Mucosa of rectum (tissue), 2 donors: Measurements from ENCODE around the gene CYP1A1.

Experiments used
- H3K27ac ChIP-seq, 2 donors: one replicate each; pipeline ENCODE4 v1.7.0; 2013; ENCODE audit warnings: inconsistent platforms in 2 of 2, low read depth in 2 of 2, low read length in 2 of 2
- H3K27me3 ChIP-seq, 2 donors: one replicate each; pipeline ENCODE4 v1.7.0; 2013; ENCODE audit warnings: low read length in 2 of 2; ENCODE audit not compliant: control insufficient read depth in 2 of 2, insufficient read depth in 2 of 2
- H3K36me3 ChIP-seq, 2 donors: one replicate each; pipeline ENCODE4 v1.7.0; 2013; ENCODE audit warnings: low read length in 2 of 2; ENCODE audit not compliant: control insufficient read depth in 2 of 2, insufficient read depth in 2 of 2
- H3K4me1 ChIP-seq, 2 donors: one replicate each; pipeline ENCODE4 v1.7.0; 2013; ENCODE audit warnings: low read length in 2 of 2, mild to moderate bottlenecking in 1 of 2; ENCODE audit not compliant: control insufficient read depth in 2 of 2, insufficient read depth in 2 of 2
- H3K4me3 ChIP-seq, 2 donors: one replicate each; pipeline ENCODE4 v1.7.0; 2013; ENCODE audit warnings: low read length in 2 of 2
- H3K9ac ChIP-seq, 2 donors: one replicate each; pipeline ENCODE4 v1.7.0; 2013; ENCODE audit warnings: low read length in 2 of 2, low read depth in 1 of 2, mild to moderate bottlenecking in 1 of 2
- H3K9me3 ChIP-seq, 2 donors: one replicate each; pipeline ENCODE4 v1.7.0; 2013; ENCODE audit warnings: low read length in 2 of 2; ENCODE audit not compliant: control insufficient read depth in 2 of 2
- donor health status: healthy.
- donor health status: Normal muscosa, but diverticular disease.

Gene CYP1A1

DNA sequence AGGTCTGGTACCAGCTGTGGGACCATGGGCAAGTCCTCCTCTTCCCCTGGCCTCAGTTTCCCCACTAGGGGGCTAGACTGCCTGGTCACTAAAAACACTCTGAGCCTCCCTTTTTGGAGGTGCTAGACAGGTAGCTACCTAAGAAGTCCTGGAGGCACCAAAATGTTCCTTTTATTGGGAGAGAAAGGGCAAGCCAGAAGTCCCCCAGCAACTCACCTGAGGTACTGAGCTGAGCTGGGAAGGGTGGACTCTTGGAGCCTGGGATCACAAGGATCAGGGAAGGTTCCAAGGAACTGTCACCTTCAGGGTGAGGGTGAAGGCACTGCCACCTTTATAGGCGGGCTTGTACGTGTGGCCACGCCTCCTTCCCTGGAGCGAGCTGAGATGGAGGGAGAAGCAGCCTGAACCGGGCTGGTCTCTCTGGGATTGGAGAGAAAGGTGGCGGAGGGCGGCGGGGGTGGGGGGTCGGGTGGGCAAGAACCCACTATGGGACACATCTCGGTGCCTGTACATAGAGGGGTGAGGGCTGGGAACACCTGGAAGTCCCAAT lies at the start of gene CYP1A1:
Gene CYP1A1, minus strand, starts transcription at position 304 of the 550 bp plus-strand sequence. CDS start 2,431 bp downstream, outside the sequence.
- peak within 1 kb of the TSS; percentile 61 to 64 for H3K4me3 ChIP-seq
- peaks cover 5 to 7% of the 10 kb centered on the region in 2 donors for H3K4me1 ChIP-seq
- H3K9ac ChIP-seq: peak within 1 kb of the TSS in 1 of 2 donors; percentile 48
- peaks cover 20 to 23% of the 10 kb centered on the region in 2 donors for H3K27me3 ChIP-seq
- H3K36me3 ChIP-seq: no peaks in the 10 kb centered on the region
- no peaks in the 10 kb centered on the region for H3K9me3 ChIP-seq
- no peak within 1 kb of the TSS for H3K27ac ChIP-seq

- Histone ChIP-seq H3K27ac (peak overlapping the region; percentile 16 to 58), H3K4me1 (peaks cover 39 to 40% of the 10 kb centered on the region in 2 donors), H3K9me3 (no peaks in the 10 kb centered on the region), H3K36me3 (no peaks in the 10 kb centered on the region), H3K27me3 (peaks cover 0 to 3% of the 10 kb centered on the region in 2 donors), H3K4me3 (no peak overlapping the region), H3K9ac (peak overlapping the region; percentile 30 to 41)
Observed at GRCh38 chr15:74773731-74774252, 48.5 kb upstream of the CYP1A1 start.

- Histone ChIP-seq H3K27me3 (peaks cover 0 to 3% of the 10 kb centered on the region in 2 donors), H3K27ac (peak overlapping the region; percentile 16 to 58), H3K9ac (peak overlapping the region; percentile 30 to 41), H3K4me3 (no peak overlapping the region), H3K9me3 (no peaks in the 10 kb centered on the region), H3K36me3 (no peaks in the 10 kb centered on the region), H3K4me1 (peaks cover 34 to 35% of the 10 kb centered on the region in 2 donors)
Observed at GRCh38 chr15:74773329-74773728, 48.0 kb upstream of the CYP1A1 start.

DNA sequence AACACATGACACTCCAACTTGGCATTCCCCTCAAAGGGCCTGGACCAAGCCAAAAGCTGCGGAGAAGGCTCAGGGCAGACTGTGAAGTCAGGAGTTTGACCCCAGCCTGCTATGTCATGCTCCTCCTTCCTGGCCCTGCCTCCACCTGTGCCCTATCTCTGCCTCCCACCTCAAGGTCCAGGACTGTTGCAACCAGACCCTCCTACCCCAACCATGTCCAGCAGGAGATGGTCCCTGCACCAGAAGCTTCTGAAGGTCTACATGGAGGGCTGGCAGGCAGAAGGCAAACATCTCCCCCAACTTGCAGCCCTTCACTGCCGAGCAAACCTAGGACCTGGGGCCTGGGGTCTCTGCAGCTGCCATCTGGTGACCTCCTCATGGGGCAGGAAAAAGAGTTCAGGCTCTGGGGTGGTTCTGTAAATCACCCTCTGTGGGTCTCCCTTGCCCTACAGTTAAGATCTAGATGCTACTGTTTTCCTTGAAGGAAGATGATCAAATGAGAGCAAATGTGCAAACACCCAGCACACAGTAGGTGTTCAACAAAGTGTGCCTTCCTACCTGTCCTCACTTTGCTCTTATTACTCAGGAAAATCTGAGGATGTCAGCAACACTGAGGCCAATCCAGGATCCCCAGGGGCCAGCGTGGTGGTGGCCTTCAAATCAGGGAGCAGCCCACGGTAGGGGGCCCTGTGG lies 45.0 kb upstream of the CYP1A1 start:
- Histone ChIP-seq H3K9ac (no peak overlapping the region), H3K4me1 (peaks cover 15 to 17% of the 10 kb centered on the region in 2 donors), H3K4me3 (no peak overlapping the region), H3K9me3 (no peaks in the 10 kb centered on the region), H3K27me3 (peaks cover 0 to 3% of the 10 kb centered on the region in 2 donors), H3K27ac (no peak overlapping the region), H3K36me3 (no peaks in the 10 kb centered on the region)

DNA sequence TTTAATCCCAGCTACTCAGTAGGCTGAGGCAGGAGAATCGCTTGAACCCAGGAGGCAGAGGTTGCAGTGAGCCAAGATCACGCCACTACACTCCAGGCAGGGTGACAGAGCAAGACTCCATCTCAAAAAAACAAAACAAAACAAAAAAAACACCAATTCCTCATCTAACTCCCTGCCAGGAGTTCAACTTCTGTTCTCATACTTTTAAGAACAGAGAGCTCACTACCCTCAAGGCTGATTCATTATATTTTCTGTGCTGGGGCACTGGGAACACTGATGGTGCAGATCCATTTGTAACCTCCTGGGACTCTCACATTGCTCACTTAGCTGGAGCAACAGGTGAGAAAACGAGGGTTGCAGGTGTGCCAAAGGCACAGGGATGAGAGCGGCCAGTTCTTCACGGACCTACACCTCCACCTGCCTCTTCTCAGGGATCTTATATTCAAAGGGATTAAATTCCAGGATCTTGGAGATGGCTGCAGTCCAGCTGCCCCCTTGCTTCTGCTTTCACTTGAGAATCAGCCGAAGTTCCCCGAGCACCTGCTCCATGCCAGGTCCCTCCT lies 44.2 kb upstream of the CYP1A1 start:
- Histone ChIP-seq H3K27me3 (peaks cover 0 to 3% of the 10 kb centered on the region in 2 donors), H3K27ac (no peak overlapping the region), H3K4me1 (peaks cover 10 to 12% of the 10 kb centered on the region in 2 donors), H3K9me3 (no peaks in the 10 kb centered on the region), H3K9ac (no peak overlapping the region), H3K4me3 (no peak overlapping the region), H3K36me3 (no peaks in the 10 kb centered on the region)

GRCh38 chr15:74768771-74769342 lies 43.5 kb upstream of the CYP1A1 start:
- Histone ChIP-seq H3K9me3 (no peaks in the 10 kb centered on the region), H3K27me3 (peaks cover 0 to 3% of the 10 kb centered on the region in 2 donors), H3K36me3 (no peaks in the 10 kb centered on the region), H3K4me1 (peaks cover 6 to 8% of the 10 kb centered on the region in 2 donors), H3K27ac (no peak overlapping the region), H3K9ac (no peak overlapping the region), H3K4me3 (no peak overlapping the region)

- H3K9ac ChIP-seq: no peak overlapping the region
- H3K9me3 ChIP-seq: no peaks in the 10 kb centered on the region
- H3K4me3 ChIP-seq: no peak overlapping the region
- H3K4me1 ChIP-seq: peaks cover 2% of the 10 kb centered on the region in 2 donors
- no peaks in the 10 kb centered on the region for H3K36me3 ChIP-seq
- H3K27me3 ChIP-seq: peaks cover 0 to 3% of the 10 kb centered on the region in 2 donors
- H3K27ac ChIP-seq: no peak overlapping the region
Observed at GRCh38 chr15:74768099-74768770, 42.9 kb upstream of the CYP1A1 start.

- Histone ChIP-seq H3K4me3 (no peak overlapping the region), H3K27me3 (peaks cover 0 to 3% of the 10 kb centered on the region in 2 donors), H3K36me3 (no peaks in the 10 kb centered on the region), H3K4me1 (peaks cover 2% of the 10 kb centered on the region in 2 donors), H3K9me3 (no peaks in the 10 kb centered on the region), H3K27ac (no peak overlapping the region), H3K9ac (no peak overlapping the region)
Observed at GRCh38 chr15:74767167-74768098, 42.1 kb upstream of the CYP1A1 start.

DNA sequence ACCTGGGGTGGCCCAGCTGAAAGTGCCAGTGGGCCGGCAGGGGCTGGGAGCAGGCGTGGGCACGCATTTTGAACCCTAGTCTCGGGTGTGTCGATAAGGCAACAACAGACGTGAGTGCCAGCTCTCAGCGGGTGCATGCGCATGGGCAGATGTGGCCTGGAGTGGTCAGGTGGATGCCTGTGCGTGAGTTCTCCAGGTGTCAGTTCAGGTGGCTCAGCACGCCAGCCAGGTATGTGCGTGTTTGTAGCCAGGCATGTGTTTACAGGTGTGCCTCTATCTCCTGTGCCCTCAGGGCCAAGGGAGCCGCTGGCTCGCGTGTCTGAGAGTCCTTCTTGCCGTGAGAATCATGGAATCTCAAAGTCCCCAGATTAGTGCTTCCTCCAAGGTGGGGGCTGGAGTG lies 38.1 kb upstream of the CYP1A1 start:
- Histone ChIP-seq H3K27me3 (no peaks in the 10 kb centered on the region), H3K27ac (no peak overlapping the region), H3K9me3 (no peaks in the 10 kb centered on the region), H3K4me1 (peaks cover 0 to 2% of the 10 kb centered on the region in 2 donors), H3K36me3 (no peaks in the 10 kb centered on the region), H3K4me3 (no peak overlapping the region), H3K9ac (no peak overlapping the region)
